Body of pancreas (tissue), 4 donors: ENCODE measurements around the gene DAPP1.

Experiments used
- POLR2A ChIP-seq, 3 donors: fragments of 450-650 bp; IDR thresholded peaks; one replicate each; pipeline ENCODE4 v1.6.1; 2016; ENCODE audit warnings: antibody characterized with exemption in 3 of 3, mild to moderate bottlenecking in 2 of 3
- TF ChIP-seq, protein P1 (sequence below), 7 experiments: fragments of 450-650 bp in 4 of 7; fragments of 200-600 bp in 3 of 7; sonication (generic) in 3 of 7; IDR thresholded peaks; one replicate each; pipeline ENCODE4 v1.5.1; 2016 to 2019; ENCODE audit warnings: antibody characterized with exemption in 7 of 7

DNA sequence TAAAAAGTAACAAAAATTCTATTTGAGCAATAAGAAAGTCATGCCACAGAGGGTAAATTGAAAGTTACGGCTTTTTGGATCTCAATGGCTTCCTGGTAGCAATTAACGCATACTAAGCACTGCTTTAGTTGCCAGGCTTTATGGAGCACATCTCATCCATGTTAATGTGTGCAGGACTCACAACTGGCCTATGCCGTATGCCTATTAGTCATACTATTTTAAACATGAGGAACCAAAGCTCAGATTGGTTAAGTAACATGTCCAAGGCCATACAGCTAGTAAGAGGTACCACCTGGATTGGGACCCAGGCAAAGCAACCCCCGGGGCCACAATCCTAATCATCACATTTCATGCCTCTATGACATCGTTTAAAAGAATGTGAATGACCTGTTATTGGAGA lies 17.1 kb downstream of the DAPP1 start:
- TF ChIP-seq, protein P1, sequence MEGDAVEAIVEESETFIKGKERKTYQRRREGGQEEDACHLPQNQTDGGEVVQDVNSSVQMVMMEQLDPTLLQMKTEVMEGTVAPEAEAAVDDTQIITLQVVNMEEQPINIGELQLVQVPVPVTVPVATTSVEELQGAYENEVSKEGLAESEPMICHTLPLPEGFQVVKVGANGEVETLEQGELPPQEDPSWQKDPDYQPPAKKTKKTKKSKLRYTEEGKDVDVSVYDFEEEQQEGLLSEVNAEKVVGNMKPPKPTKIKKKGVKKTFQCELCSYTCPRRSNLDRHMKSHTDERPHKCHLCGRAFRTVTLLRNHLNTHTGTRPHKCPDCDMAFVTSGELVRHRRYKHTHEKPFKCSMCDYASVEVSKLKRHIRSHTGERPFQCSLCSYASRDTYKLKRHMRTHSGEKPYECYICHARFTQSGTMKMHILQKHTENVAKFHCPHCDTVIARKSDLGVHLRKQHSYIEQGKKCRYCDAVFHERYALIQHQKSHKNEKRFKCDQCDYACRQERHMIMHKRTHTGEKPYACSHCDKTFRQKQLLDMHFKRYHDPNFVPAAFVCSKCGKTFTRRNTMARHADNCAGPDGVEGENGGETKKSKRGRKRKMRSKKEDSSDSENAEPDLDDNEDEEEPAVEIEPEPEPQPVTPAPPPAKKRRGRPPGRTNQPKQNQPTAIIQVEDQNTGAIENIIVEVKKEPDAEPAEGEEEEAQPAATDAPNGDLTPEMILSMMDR (IDR thresholded peaks at IDR 0.05), result no peak
- TF ChIP-seq POLR2A (IDR thresholded peaks at IDR 0.05), result no peak
